AG10803 (cell line): Measurements from ENCODE around the gene RPL37.

Experiments
- DNase-seq: peaks from one replicate; pipeline ENCODE4 v3.0.0; 2010; ENCODE audit warnings: low read depth
- H3K4me3 ChIP-seq: 2 replicates; pipeline ENCODE4 v1.5.1; 2011; ENCODE audit warnings: mild to moderate bottlenecking, low read length, control low read depth
- TF ChIP-seq, protein P1 (sequence below): conservative IDR thresholded peaks from 2 replicates; pipeline ENCODE4 v1.5.1; 2011; ENCODE audit warnings: mild to moderate bottlenecking, low read length, control low read depth, inconsistent platforms

RPL37 gene

DNA sequence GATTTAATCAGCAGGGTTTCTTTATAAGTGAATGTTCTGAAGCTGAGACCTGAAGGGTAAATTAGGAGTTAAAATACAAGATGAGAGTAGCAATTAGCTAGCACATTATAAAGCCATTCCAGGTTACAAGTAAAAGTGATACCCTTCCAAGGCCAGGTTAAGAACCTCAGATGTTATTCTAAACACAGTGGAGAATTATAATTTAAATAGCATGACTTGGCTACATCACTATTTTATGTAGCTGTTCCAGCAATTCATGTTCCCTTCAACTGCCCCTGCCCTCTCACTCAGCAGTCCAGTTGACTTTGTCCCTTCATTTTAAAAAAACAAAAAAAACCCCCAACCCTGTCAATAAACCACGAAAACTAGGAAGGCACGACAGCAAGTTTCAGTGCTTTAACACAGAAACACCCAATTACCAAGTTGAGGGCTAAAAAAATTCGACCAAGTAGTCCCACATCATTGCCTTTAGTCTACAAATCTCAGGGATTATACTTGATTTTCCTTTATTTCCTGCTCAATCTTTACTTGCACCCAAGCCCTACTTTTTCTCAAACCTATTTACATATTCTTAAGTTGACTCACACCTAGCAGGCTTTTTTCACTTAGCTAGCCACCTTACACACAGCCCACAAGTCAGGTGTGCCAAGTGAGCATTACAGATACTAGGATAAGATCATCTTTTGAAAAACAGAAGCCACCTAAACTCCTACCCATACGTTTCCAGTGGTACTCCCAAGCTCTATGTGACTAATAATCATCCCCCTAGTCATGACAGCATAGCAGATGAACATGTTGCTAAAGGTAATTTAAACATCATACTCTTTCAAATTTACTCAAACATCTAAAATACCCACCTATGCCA, 3.4 kb downstream of the RPL37 start:
- H3K4me3 ChIP-seq = no peak overlapping the region
- no peak for DNase-seq
- TF ChIP-seq, protein P1, sequence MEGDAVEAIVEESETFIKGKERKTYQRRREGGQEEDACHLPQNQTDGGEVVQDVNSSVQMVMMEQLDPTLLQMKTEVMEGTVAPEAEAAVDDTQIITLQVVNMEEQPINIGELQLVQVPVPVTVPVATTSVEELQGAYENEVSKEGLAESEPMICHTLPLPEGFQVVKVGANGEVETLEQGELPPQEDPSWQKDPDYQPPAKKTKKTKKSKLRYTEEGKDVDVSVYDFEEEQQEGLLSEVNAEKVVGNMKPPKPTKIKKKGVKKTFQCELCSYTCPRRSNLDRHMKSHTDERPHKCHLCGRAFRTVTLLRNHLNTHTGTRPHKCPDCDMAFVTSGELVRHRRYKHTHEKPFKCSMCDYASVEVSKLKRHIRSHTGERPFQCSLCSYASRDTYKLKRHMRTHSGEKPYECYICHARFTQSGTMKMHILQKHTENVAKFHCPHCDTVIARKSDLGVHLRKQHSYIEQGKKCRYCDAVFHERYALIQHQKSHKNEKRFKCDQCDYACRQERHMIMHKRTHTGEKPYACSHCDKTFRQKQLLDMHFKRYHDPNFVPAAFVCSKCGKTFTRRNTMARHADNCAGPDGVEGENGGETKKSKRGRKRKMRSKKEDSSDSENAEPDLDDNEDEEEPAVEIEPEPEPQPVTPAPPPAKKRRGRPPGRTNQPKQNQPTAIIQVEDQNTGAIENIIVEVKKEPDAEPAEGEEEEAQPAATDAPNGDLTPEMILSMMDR = no peak

DNA sequence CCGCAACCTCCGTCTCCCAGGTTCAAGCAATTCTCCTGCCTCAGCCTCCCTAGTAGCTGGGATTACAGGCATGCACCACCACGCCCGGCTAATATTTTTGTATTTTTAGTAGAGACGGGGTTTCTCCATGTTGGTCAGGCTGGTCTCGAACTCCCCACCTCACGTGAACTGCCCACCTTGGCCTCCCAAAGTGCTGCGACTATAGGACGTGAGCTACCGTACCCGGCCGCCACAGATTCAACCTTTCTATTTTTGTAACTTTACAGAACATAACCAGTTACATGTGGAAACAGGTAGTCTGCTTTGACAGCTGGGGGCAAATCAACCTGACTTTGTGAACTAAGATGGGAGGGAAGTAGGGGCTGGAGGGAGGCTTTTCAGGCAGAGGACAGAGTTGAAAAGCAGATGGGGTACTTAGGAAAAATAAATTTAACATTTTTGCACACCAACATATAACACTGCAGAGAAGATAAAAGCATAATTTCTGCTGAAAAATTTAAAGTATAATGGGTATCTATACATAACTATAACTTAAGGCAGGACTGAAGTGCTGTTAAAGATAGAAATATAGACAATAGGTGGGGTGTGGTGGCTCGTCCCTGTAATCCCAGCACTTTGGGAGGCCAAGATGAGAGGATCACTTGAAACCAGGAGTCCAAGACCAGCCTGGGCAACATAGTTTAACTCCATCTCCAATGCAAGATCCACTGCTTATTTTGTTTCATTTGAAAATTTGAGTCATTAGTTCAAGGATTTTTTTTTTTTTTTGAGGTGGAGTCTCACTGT, 5.1 kb downstream of the RPL37 start:
- TF ChIP-seq, protein P1 = no peak
- no peak for DNase-seq
- H3K4me3 ChIP-seq = no peak overlapping the region

DNA sequence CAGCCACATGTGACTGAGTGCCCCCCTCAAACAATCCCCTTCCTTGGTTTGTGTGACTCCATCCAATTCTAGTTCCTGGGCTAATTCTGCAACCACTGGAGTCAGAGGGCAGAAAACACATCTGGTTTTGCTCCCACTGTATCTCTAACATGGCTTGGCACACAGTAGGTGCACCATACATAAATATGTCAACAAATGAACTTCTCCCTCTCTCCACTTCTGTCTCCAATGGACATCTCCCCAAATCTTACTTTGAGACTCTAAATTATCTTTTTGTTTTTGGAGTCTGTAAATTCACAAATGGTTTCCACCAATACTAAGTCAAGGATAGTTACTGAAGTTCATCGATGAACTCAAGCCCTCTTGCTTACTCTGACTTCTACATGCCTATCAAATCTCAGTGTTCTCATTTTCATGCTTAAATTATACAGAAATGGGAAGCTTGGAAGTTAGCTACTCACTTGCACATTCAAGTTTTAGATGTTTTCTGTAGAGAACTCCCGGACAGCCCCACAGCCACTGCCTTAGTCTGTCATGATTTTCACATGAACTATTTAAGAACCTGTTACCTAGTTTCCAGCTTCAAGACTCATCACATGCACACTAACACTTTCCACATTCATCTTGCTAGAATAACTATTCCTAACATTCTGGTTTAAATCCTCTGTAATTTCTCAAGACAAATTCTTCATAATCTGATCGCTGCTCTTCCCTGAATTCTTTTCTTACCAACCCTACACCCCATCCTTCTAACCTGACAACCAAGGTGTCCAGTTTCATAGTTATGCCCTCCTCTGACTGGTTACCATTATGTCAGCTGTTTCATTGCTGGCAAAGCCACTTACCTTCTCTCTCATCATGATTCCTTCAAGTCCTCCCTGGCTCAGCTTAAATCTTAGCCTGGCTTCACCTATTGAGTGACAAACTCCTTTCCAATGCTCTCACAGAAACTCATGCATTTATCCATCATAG, 6.0 kb downstream of the RPL37 start:
- H3K4me3 ChIP-seq = no peak overlapping the region
- TF ChIP-seq, protein P1 = no peak
- no peak for DNase-seq

DNA sequence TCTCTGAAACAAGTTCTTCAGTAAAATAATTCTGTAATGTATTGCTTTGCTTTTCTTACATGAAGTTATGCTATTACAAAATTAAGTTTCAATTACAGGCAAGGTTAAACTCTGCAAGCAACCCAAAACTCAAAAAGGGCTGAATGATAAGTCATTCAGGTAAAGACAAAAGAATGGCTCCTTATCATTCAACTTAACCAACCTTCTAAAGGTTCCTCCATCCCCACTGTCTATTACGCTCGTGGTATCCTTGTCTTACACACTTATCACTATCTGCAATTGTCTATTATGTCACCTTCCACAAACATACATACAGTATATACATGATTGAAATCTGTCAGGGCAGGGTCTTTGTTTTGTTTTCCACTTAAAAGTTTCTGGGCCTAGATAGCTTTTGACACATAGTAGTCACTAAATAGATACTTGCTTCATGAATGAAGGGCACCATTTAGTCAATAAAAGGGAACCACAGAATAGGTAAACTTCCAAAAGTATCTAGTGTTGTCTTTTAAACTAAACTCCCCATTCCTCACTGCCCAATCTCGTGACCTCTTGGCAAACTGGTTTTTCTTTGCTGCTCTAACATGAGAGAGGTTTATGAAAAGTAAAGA, 6.9 kb downstream of the RPL37 start:
- no peak for DNase-seq
- H3K4me3 ChIP-seq = no peak overlapping the region
- TF ChIP-seq, protein P1 = no peak

DNA sequence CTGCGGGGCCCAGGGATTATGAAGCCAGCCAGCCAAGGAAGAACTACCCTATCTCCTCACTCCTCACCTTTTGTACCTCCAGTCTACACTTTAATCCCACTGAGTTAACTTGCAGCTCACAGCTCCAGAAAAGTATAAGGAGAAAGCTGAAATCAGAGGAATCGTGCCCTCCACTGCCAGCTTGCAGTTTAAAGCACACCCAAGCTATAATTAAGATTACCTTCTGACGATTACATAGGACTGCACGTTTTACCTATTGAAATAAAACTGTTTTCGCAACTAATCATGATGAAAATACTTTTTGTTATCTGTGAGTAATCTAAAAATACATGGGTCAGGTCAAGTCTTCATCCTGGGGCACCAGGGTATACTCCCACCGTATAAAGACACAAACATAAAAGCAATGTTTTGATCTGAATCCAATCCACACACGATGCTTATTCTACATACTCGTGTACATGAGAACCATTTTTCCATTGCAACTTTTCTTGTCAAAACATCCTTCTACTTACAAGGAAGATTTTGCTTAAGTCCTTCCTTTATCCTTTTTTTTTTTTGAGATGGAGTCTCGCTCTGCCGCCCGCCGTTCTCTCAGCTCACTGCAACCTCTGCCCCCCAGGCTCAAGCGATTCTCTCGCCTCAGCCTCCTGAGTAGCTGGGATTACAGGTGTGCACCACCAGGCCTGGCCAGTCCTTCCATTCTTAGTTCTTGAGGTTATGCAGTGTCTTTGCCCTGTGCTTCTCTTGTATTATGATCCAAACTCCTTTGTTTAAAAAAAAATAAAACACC, 7.6 kb downstream of the RPL37 start:
- TF ChIP-seq, protein P1 = no peak
- no peak overlapping the region for H3K4me3 ChIP-seq
- no peak for DNase-seq
